HG03378 (cell line): ENCODE measurements around the gene AIF1L.

ENCODE experiments used
- ATAC-seq: cut with Tn5 transposase; IDR thresholded peaks from one replicate; pipeline ENCODE4 v1.9.1; 2021; ENCODE audit warnings: mild to moderate bottlenecking, moderate library complexity; ENCODE audit not compliant: unreplicated experiment

AIF1L gene

GRCh38 chr9:131096269-131097125 lies at the start of gene AIF1L:
AIF1L (plus strand) TSS chr9:131096531; CDS start chr9:131096630, 99 bp downstream.
- ATAC-seq = no peak

DNA sequence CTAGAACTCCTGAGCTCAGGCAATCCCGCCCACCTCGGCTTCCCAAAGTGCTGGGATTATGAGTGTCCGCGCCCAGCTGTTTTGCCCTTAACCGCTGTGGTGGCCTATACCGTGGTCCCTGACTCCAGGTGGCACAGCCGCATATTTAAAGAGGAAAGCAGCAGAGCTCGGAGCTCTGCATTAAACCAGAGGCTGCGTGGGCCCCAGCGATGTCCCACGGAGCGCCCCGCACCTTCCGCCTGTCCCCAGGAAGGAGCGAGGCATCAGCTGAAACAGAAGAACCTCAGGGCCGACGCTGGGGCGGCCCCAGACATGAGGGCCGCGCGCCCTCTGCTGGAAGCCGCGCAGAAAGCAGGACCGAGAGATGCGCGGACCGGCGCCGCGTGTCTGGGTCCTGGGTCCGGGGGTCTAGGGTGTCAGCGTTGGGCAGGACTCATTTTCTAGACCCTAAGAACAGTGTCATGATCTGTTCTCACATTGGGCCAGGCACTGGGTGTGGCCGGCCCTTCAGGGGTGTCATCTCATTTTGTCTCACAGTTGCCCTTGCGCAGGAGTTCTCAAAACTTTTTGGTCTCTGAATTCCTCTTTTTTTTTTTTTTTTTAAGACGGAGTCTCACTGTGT lies 49.6 kb upstream of the AIF1L start:
- ATAC-seq = no peak

DNA sequence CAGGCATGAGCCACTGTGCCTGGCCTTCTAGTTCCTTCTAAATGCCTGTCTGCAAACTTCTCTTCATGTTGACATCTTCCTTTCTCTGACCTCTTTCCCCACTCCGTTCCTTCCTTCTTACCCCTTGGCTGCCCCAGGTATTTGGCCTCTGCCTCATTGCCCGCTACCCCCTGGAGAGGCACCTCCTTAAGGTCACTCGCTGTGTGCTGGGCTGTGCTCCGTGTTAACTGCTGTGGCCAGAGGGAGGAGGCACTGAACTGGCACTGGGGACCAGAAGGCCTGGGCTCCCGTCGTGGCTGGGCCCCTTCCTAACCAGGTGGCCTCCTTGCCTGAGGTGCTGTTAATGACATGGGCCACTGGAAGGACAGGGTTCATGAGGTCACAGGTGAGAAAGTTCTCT lies 48.0 kb upstream of the AIF1L start:
- ATAC-seq = no peak

GRCh38 chr9:131048820-131049219 lies 47.5 kb upstream of the AIF1L start:
- ATAC-seq = no peak

DNA sequence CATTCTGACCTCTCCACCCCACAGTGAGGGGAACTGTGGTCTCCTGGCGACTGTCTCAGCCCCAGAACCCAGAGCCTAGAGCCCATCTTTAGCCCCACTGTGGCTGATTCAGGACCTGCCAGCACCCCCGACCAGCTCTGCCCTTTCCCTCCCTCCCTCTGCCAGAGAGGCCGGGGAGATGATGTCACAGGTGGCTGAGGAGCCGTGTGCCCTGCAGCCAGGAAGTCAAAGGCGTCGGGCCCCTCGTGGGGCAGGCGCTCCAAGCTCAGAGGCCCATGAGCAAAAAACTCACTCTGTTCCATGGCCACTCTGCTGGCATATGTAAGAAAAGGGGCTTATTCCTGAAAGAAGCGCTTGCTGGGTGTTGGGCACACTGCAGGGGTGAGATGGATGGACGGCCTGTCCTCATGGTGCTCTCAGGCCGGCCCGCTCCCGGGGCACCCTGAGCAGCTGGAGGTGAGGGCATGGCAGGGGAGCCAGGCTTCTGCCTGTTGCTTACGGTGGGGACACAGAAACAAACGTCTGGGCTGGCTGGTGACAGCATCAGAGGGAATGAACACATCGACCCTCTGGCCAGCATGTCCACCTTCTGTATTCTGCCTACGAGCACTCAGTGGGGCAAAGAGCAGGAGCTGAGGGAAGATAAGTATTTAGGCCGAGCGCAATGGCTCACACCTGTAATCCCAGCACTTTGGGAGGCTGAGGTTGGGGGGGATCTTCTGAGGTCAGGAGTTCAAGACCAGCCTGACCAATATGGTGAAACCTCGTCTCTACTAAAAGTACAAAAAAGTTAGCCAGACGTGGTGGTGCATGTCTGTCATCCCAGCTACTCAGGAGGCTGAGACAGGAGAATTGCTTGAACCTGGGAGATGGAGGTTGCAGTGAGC lies 46.3 kb upstream of the AIF1L start:
- ATAC-seq = no peak

GRCh38 chr9:131050831-131051230 lies 45.5 kb upstream of the AIF1L start:
- ATAC-seq = no peak

- no peak for ATAC-seq
Observed at GRCh38 chr9:131051592-131052517, 44.5 kb upstream of the AIF1L start.

DNA sequence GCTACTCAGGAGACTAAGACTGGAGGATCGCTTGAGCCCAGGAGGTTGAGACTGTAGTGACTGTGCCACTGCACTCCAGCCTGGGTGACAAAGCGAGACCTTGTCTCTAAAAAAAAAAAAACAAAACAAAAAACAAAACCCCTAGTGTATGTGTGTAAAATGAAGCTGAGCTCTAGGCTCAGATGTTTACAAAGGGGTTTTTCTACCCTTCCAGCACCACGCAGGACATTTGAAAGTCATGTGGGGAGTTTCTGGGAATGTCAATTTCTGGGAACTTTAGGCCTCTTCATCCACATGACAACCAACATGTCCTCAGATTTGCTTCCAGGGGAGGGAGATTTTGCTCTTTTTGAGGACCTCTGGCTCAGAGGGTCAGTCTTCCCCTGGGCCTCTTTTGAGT lies 42.4 kb upstream of the AIF1L start:
- ATAC-seq = no peak

DNA sequence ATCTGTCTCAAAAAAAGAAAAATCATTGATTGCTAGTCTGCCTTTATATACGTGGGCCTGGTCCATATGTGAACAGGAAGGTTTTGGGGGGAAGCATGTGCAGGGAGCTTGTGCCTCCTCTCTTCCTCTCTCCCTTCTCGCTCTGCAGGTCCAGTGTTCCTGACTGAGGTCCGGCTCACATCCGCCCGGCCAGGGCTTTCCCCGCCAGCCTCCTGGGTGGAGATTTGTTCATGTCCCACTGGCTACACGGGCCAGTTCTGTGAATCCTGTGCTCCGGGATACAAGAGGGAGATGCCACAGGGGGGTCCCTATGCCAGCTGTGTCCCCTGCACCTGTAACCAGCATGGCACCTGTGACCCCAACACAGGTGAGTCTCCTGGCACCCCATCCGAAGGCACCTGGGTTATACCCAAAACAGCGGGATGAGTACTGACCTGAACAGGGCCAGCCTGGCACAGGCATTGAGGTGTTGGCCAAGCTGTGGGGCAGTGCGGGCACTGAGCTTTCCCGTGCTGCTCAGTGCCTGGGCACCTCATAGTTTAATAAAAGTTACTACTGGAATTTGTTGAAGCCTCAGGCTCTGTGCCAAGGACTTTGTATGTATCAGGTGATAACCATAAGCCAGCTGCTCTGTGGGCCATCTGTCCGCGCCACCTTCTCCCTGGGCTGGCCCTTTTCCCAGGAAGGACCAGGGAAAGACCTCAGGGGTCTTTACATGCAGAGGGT lies 39.4 kb upstream of the AIF1L start:
- ATAC-seq = no peak

DNA sequence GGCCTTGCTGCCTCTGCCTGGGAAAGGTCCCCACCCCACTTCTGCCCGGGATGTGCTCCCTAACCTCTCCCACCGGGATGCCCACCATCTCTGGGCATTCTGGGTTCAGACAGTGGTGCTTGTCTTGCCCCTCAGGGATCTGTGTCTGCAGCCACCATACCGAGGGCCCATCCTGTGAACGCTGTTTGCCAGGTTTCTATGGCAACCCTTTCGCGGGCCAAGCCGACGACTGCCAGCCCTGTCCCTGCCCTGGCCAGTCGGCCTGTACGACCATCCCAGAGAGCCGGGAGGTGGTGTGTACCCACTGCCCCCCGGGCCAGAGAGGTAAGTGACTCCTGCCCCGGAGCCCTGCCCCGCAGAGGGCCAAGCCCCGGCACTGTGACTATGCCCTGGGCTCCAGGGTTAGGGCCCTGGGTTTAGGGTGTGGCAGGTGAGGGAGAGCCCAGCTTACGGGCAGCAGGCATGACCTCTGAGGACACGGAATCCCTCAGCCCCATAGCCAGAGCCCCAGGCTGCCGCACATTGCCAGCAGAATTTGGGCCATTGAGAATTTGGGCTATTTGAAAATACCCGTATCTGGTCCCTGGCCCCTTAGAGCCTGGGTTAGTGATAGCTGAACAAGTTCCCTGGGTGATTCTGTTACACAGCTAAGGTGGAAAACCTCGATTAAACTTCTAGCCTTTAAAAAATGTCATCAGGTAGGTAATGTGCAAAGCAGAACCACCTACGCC lies 35.3 kb upstream of the AIF1L start:
- no peak for ATAC-seq

DNA sequence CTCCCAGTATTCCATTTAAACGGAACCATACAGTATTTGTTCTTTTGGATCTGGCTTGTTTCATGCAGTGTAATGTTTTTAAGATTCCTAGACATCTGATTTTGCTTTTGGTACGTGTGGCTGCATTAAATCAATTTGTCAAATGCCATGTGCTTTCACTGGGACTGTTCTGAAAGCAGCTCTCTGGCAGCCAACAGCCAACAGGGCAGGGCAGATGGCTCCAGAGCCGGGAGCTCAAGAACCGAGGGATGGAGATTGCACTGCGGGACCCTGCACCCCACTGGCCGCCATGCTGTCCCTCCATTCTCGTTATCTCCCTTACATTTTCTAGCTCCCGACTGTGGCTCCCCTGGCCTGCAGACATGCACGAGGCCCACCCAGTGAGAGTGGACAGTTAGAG lies 33.4 kb upstream of the AIF1L start:
- ATAC-seq = no peak

- ATAC-seq = no peak
Observed at GRCh38 chr9:131065599-131065998, 30.7 kb upstream of the AIF1L start.

- ATAC-seq = no peak
Observed at GRCh38 chr9:131067625-131068024, 28.7 kb upstream of the AIF1L start.

GRCh38 chr9:131068076-131068816 lies 28.1 kb upstream of the AIF1L start:
- ATAC-seq = no peak

GRCh38 chr9:131069699-131070098 lies 26.6 kb upstream of the AIF1L start:
- ATAC-seq = no peak

DNA sequence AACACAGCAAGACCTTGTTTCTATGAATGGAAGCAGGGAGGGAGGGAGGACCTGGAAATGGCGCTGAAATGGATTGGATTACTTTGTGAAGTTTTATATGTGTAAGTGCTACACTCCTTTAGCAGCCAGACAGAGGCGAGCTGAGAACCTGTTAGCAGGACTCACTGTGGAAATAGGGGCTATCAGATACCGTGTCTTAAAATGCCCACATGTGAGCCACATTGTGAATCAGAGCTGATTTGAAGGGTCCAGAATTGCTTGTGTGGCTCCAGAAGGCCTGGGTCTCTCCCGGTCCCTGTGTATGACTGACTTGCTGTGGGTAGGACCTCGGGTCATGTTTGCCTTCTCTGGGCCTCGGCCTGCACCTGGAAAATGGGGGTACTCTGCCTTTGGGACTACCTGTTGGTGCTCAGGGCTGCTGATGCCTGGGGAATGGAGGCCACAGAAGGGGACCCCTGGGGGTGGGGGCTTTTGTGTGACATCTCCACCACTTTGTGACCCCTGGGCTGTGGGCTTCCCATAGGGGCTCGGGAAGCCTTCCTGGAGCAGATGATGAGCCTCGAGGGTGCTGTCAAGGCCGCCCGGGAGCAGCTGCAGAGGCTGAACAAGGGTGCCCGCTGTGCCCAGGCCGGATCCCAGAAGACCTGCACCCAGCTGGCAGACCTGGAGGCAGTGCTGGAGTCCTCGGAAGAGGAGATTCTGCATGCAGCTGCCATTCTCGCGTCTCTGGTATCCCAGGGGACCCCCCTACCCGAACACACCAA lies 24.0 kb upstream of the AIF1L start:
- ATAC-seq = no peak

DNA sequence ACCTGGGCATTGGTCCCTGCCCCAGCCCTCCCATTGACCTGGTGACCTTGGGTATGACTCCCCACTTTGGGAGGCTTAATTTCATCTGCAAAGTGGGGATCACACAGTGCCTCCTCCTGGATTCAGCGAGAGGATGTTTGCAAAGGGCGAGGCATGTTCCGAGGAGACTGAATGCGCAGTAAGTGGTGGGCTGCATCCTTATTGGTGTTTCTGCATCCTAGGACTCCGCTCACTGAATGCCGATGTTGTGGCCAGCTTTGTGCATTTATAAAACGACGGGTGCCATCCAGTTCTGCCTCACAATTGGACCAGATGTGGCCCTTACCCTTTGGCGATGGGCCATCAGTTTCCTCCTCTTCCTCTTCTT lies 23.5 kb upstream of the AIF1L start:
- no peak for ATAC-seq
